Ascending aorta (tissue), 2 donors: ENCODE data around the gene GRIA1. TPM values are rescaled to one million over a fixed set of nuclear protein-coding genes. Genes with fewer than 3 reads are reported as not detected.
A peak's percentile ranks its signal among the peaks of the same experiment; 100 is the strongest.

Experiments used
- DNase-seq, 2 donors: peaks; one replicate each; pipeline ENCODE4 v3.0.0-alpha.2; 2019; ENCODE audit warnings: low spot score in 2 of 2
- H3K27ac ChIP-seq, 2 donors: fragments of 200-600 bp; sonication (generic); one replicate each; pipeline ENCODE4 v1.5.1; 2016 to 2017; ENCODE audit warnings: mild to moderate bottlenecking in 1 of 2
- H3K27me3 ChIP-seq: fragments of 200-600 bp; sonication (generic); one replicate; pipeline ENCODE4 v1.5.1; 2017
- H3K36me3 ChIP-seq, 2 donors: fragments of 200-600 bp; sonication (generic); one replicate each; pipeline ENCODE4 v1.5.1; 2016
- H3K4me1 ChIP-seq, 2 donors: fragments of 200-600 bp; sonication (generic); one replicate each; pipeline ENCODE4 v1.5.1; 2016 to 2017; ENCODE audit warnings: mild to moderate bottlenecking in 1 of 2
- H3K4me3 ChIP-seq, 2 donors: fragments of 200-600 bp; sonication (generic); one replicate each; pipeline ENCODE4 v1.5.1; 2016 to 2017; ENCODE audit warnings: mild to moderate bottlenecking in 1 of 2
- H3K9me3 ChIP-seq, 2 donors: fragments of 200-600 bp; sonication (generic); one replicate each; pipeline ENCODE4 v1.5.1; 2016
- CTCF ChIP-seq, 3 experiments: fragments of 200-600 bp in 2 of 3; fragments of 450-650 bp in 1 of 3; sonication (generic) in 2 of 3; IDR thresholded peaks; one replicate each; pipeline ENCODE4 v1.5.1; 2016 to 2019; ENCODE audit warnings: antibody characterized with exemption in 3 of 3, mild to moderate bottlenecking in 1 of 3, moderate library complexity in 1 of 3
- intact Hi-C: fragments of 100-400 bp; cut with DNase I; formaldehyde crosslinking; loops from one replicate; pipeline ENCODE4 v1.15.1; 2023
- total RNA-seq: library from RNA; depleted of rRNA; stranded (reverse); fragments of >200 nt; gene quantifications from one replicate; pipeline ENCODE4 v1.1.0, GENCODE V29; 2016

The GRIA1 gene
- total RNA-seq, 1 donor from 2014 or later: 7.0 TPM

GRCh38 chr5:153498516-153498915 is 8.0 kb downstream of the GRIA1 start:
- Histone ChIP-seq H3K27ac (peak overlapping the region; percentile 13 to 59), H3K36me3 (no peaks in the 10 kb centered on the region), H3K27me3 (no peaks in the 10 kb centered on the region), H3K4me3 (no peak overlapping the region), H3K4me1 (peaks cover 0 to 15% of the 10 kb centered on the region in 2 donors), H3K9me3 (no peaks in the 10 kb centered on the region)
- intact Hi-C loops: loop anchor here (5.0 to 10.0 kb wide), 2 partner anchors 129 to 326 kb away; no protein-coding TSS in a partner anchor
- TF ChIP-seq CTCF (IDR thresholded peaks at IDR 0.05): no peak
- no peak for DNase-seq

GRCh38 chr5:153500178-153500577 is 9.7 kb downstream of the GRIA1 start:
- Histone ChIP-seq H3K4me1 (peaks cover 0 to 13% of the 10 kb centered on the region in 2 donors), H3K27ac (no peak overlapping the region), H3K9me3 (no peaks in the 10 kb centered on the region), H3K4me3 (no peak overlapping the region), H3K27me3 (no peaks in the 10 kb centered on the region), H3K36me3 (no peaks in the 10 kb centered on the region)
- no peak for TF ChIP-seq CTCF (IDR thresholded peaks at IDR 0.05)
- no peak for DNase-seq
- intact Hi-C loops: no loop called here

DNA sequence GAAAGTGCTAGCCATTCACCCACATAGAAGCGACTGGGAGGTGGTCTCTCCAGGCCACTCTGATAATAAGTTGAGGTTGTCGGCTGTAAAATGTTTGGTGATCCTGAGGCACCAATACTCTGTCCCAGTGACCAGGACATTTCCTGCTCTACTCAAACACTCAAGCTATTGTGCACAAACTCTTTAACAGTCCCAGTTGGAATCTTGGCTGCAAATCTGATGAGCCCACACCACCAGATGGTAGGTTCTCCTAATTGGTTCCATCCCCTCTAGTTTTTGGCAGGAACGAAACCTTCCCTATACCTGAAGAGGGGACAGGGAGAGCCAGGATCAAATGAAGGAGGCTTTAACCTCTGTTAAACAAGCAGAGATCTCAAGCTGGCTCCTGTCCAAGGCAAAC is 14.3 kb downstream of the GRIA1 start:
- DNase-seq: no peak
- Histone ChIP-seq H3K36me3 (no peaks in the 10 kb centered on the region), H3K27me3 (no peaks in the 10 kb centered on the region), H3K4me3 (no peak overlapping the region), H3K27ac (no peak overlapping the region), H3K9me3 (no peaks in the 10 kb centered on the region), H3K4me1 (no peaks in the 10 kb centered on the region)
- no peak for TF ChIP-seq CTCF (IDR thresholded peaks at IDR 0.05)
- intact Hi-C loops: no loop called here

DNA sequence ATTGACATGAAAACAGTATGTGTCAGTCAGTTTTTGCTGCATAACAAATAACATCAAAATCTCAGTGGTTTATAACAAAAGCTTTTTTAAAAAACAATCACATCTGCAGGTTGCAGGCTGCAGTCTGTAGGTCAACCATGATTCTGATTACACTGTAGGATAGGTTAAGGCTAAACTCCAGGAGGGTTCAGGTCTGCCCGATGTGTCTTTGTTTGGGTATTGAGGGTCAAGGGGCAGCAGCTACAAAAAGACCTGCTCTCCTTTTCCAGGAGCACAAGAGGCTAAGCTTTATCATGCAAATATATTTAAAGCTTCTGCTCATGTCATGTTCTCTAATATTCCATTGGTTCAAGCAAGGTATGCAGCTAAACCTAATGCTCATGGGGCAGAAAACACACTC is 18.2 kb downstream of the GRIA1 start:
- Histone ChIP-seq H3K9me3 (no peaks in the 10 kb centered on the region), H3K4me3 (no peak overlapping the region), H3K4me1 (no peaks in the 10 kb centered on the region), H3K27ac (no peak overlapping the region), H3K36me3 (no peaks in the 10 kb centered on the region), H3K27me3 (no peaks in the 10 kb centered on the region)
- no peak for DNase-seq
- TF ChIP-seq CTCF (IDR thresholded peaks at IDR 0.05): no peak
- intact Hi-C loops: no loop called here

GRCh38 chr5:153511622-153512021 is 21.2 kb downstream of the GRIA1 start:
- Histone ChIP-seq H3K36me3 (no peaks in the 10 kb centered on the region), H3K9me3 (peaks cover 0 to 8% of the 10 kb centered on the region in 2 donors), H3K4me3 (no peak overlapping the region), H3K27me3 (no peaks in the 10 kb centered on the region), H3K4me1 (no peaks in the 10 kb centered on the region), H3K27ac (no peak overlapping the region)
- TF ChIP-seq CTCF (IDR thresholded peaks at IDR 0.05): no peak
- intact Hi-C loops: no loop called here
- DNase-seq: no peak

GRCh38 chr5:153513156-153513555 is 22.7 kb downstream of the GRIA1 start:
- no peak for TF ChIP-seq CTCF (IDR thresholded peaks at IDR 0.05)
- no peaks in the 10 kb centered on the region for H3K36me3 ChIP-seq
- intact Hi-C loops: no loop called here
- no peak overlapping the region for H3K4me3 ChIP-seq
- peaks cover 0 to 8% of the 10 kb centered on the region in 2 donors for H3K9me3 ChIP-seq
- no peak overlapping the region for H3K27ac ChIP-seq
- no peak for DNase-seq
- H3K4me1 ChIP-seq: no peaks in the 10 kb centered on the region
- no peaks in the 10 kb centered on the region for H3K27me3 ChIP-seq
